ENCODE measurements around the gene LYPD8.

The LYPD8 gene

GRCh38 chr1:248699099-248699498 is 56.5 kb downstream of the LYPD8 start:
- DNase-seq, result no peak

GRCh38 chr1:248697907-248698306 is 57.7 kb downstream of the LYPD8 start:
- TF ChIP-seq POLR2A (IDR thresholded peaks at IDR 0.05; ENCODE audit: low read length) (no peak), GATA1 (IDR thresholded peaks at IDR 0.05; ENCODE audit: low read depth, low read length) (no peak)
- DNase-seq, result no peak

More at GRCh38 chr1:248699099-248699498, 56.5 kb downstream of the LYPD8 start:
- TF ChIP-seq GATA1 (IDR thresholded peaks at IDR 0.05; ENCODE audit: low read depth, low read length) (no peak), POLR2A (IDR thresholded peaks at IDR 0.05; ENCODE audit: low read length) (no peak)

GRCh38 chr1:248696774-248697173 is 58.8 kb downstream of the LYPD8 start:
- DNase-seq, result no peak
- TF ChIP-seq POLR2A (IDR thresholded peaks at IDR 0.05; ENCODE audit: low read length) (no peak), GATA1 (IDR thresholded peaks at IDR 0.05; ENCODE audit: low read depth, low read length) (no peak)

GRCh38 chr1:248696261-248696660 is 59.3 kb downstream of the LYPD8 start:
- DNase-seq, result peak; percentile 19 to 25
- no peak for TF ChIP-seq GATA1 (IDR thresholded peaks at IDR 0.05; ENCODE audit: low read depth, low read length)
- no peak for TF ChIP-seq POLR2A (IDR thresholded peaks at IDR 0.05; ENCODE audit: low read length)

- TF ChIP-seq GATA1 (IDR thresholded peaks at IDR 0.05; ENCODE audit: low read depth, low read length) (no peak), POLR2A (IDR thresholded peaks at IDR 0.05; ENCODE audit: low read length) (no peak)
- DNase-seq, result no peak
These were observed 60.0 kb downstream of the LYPD8 start for GRCh38 chr1:248695451-248696132.

- no peak for DNase-seq
- TF ChIP-seq POLR2A (IDR thresholded peaks at IDR 0.05; ENCODE audit: low read length) (no peak), GATA1 (IDR thresholded peaks at IDR 0.05; ENCODE audit: low read depth, low read length) (no peak)
These were observed 63.9 kb downstream of the LYPD8 start for GRCh38 chr1:248691567-248692155.

Data from erythroblast (primary cell).